ENCODE measurements around the gene AP4E1. TPM values are rescaled to one million over a fixed set of nuclear protein-coding genes. Genes with fewer than 3 reads are reported as not detected.

AP4E1 gene
- total RNA-seq, 1 donor from 2014 or later: 5.7 TPM

Other genes with a start within 250 kb of the AP4E1 start
- gene TRPM7, start 221.9 kb upstream of the AP4E1 start, total RNA-seq: 24.6 and 31.9 TPM in 2 replicates
- 98.1 and 147 TPM in 2 replicates for gene SPPL2A, start 143.0 kb upstream of the AP4E1 start, total RNA-seq
- gene TNFAIP8L3, start 186.2 kb downstream of the AP4E1 start, total RNA-seq: 19.1 and 46.6 TPM in 2 replicates

Measured in glomerular endothelial cell (primary cell).